Activated B cell treated with CpG ODN at 0.5 μM for 24 hours (primary cell): ENCODE results near the gene OBP2B. TPM values are rescaled to one million over a fixed set of nuclear protein-coding genes. Genes with fewer than 3 reads are reported as not detected.
"Not testable (repeated sequence)": the region's sequence is repeated elsewhere in the genome, so short reads cannot be mapped to it uniquely, and the experiment has no call there.

Source experiments
- ATAC-seq: fragments of 200-7000 bp; cut with Tn5 transposase; one replicate; pipeline ENCODE4 v1.10.0; 2021; ENCODE audit warnings: low read depth, mild to moderate bottlenecking, moderate library complexity
- CTCF ChIA-PET: fragments of 350-600 bp; sonication (Branson Sonifier 250); formaldehyde crosslinking; loops from one replicate; lab custom pipeline; 2021; ENCODE audit warnings: antibody characterized with exemption; lab: Charles Lee
- POLR2A ChIA-PET: fragments of 350-600 bp; sonication (Branson Sonifier 250); formaldehyde crosslinking; loops from one replicate; lab custom pipeline; 2021; ENCODE audit warnings: antibody characterized with exemption; lab: Charles Lee
- DNase-seq: peaks from one replicate; pipeline ENCODE4 v3.0.0; 2022
- H3K27ac Mint-ChIP-seq: one replicate; pipeline ENCODE4 v1.8.0; 2020; ENCODE audit warnings: mixed read lengths
- H3K27me3 Mint-ChIP-seq: one replicate; pipeline ENCODE4 v1.8.0; 2021; ENCODE audit warnings: mixed read lengths
- H3K36me3 Mint-ChIP-seq: one replicate; pipeline ENCODE4 v1.8.0; 2021; ENCODE audit warnings: low read depth, mixed read lengths
- H3K4me1 Mint-ChIP-seq: one replicate; pipeline ENCODE4 v1.8.0; 2021; ENCODE audit warnings: mixed read lengths
- H3K4me3 Mint-ChIP-seq: one replicate; pipeline ENCODE4 v1.8.0; 2020; ENCODE audit warnings: mild to moderate bottlenecking, mixed read lengths
- H3K9me3 Mint-ChIP-seq: one replicate; pipeline ENCODE4 v1.8.0; 2020; ENCODE audit warnings: mixed read lengths
- CTCF ChIP-seq: fragments of 200-600 bp; IDR thresholded peaks from one replicate; pipeline ENCODE4 v1.8.0; 2022; ENCODE audit warnings: antibody characterized with exemption, mild to moderate bottlenecking
- intact Hi-C: fragments of 100-400 bp; cut with micrococcal nuclease; formaldehyde crosslinking; loops from one replicate; pipeline ENCODE4 v1.15.1; 2024
- total RNA-seq: library from RNA; stranded (reverse); gene quantifications from 2 replicates; pipeline ENCODE4 v1.2.3, GENCODE V29; 2022

The OBP2B gene
- total RNA-seq, 1 donor from 2014 or later, result not detected

- Mint-ChIP-seq H3K9me3 (no peaks in the 10 kb centered on the region), H3K4me3 (no peak overlapping the region), H3K36me3 (no peaks in the 10 kb centered on the region), H3K27me3 (peaks cover 17% of the 10 kb centered on the region), H3K27ac (no peak overlapping the region), H3K4me1 (peaks cover 7% of the 10 kb centered on the region)
- intact Hi-C loops, result no loop called here
- ChIA-PET CTCF (no interaction called here), POLR2A (no interaction called here)
- ATAC-seq (no peak), DNase-seq (no peak)
- no peak for TF ChIP-seq CTCF
Observed at GRCh38 chr9:133233681-133234432, 24.8 kb upstream of the OBP2B start.

GRCh38 chr9:133231934-133232568 lies 23.0 kb upstream of the OBP2B start:
- H3K27ac Mint-ChIP-seq, POLR2A ChIA-PET, DNase-seq, H3K9me3 Mint-ChIP-seq, H3K36me3 Mint-ChIP-seq, H3K4me1 Mint-ChIP-seq, ATAC-seq, H3K27me3 Mint-ChIP-seq, H3K4me3 Mint-ChIP-seq, CTCF ChIA-PET, intact Hi-C loops: not testable (repeated sequence)

GRCh38 chr9:133230514-133230913 lies 21.5 kb upstream of the OBP2B start:
- H3K4me1 Mint-ChIP-seq, DNase-seq, H3K27ac Mint-ChIP-seq, intact Hi-C loops, H3K4me3 Mint-ChIP-seq, H3K9me3 Mint-ChIP-seq, H3K36me3 Mint-ChIP-seq, H3K27me3 Mint-ChIP-seq, POLR2A ChIA-PET, ATAC-seq, CTCF ChIA-PET: not testable (repeated sequence)

GRCh38 chr9:133230093-133230492 lies 21.0 kb upstream of the OBP2B start:
- Mint-ChIP-seq H3K4me1 (no peaks in the 10 kb centered on the region), H3K27me3 (peaks cover 3% of the 10 kb centered on the region), H3K27ac (no peak overlapping the region), H3K9me3 (no peaks in the 10 kb centered on the region), H3K36me3 (no peaks in the 10 kb centered on the region), H3K4me3 (no peak overlapping the region)
- no peak for ATAC-seq
- intact Hi-C loops, result no loop called here
- ChIA-PET POLR2A (no interaction called here), CTCF (no interaction called here)
- DNase-seq, result no peak
- TF ChIP-seq CTCF, result no peak

GRCh38 chr9:133228474-133229193 lies 19.6 kb upstream of the OBP2B start:
- H3K9me3 Mint-ChIP-seq, H3K4me3 Mint-ChIP-seq, H3K36me3 Mint-ChIP-seq, DNase-seq, CTCF ChIA-PET, H3K27me3 Mint-ChIP-seq, POLR2A ChIA-PET, H3K4me1 Mint-ChIP-seq, H3K27ac Mint-ChIP-seq, ATAC-seq, intact Hi-C loops: not testable (repeated sequence)

GRCh38 chr9:133227996-133228395 lies 18.9 kb upstream of the OBP2B start:
- H3K4me3 Mint-ChIP-seq, ATAC-seq, H3K36me3 Mint-ChIP-seq, CTCF ChIA-PET, intact Hi-C loops, POLR2A ChIA-PET, H3K4me1 Mint-ChIP-seq, H3K9me3 Mint-ChIP-seq, H3K27me3 Mint-ChIP-seq, H3K27ac Mint-ChIP-seq, DNase-seq: not testable (repeated sequence)
